OCI-LY7 (cell line): ENCODE data around the gene HGS. TPM values are rescaled to one million over a fixed set of nuclear protein-coding genes. Genes with fewer than 3 reads are reported as not detected.

Source experiments
- BruUV-seq: library from RNA; stranded (reverse); fragments of 400-500 nt; replicated peaks from 2 replicates; lab custom pipeline; 2021; lab: Mats Ljungman, UMichigan
- CTCF ChIA-PET: fragments of 300-600 bp; sonication (Branson Sonifier 250); formaldehyde crosslinking; loops from one replicate; lab custom pipeline; 2022; ENCODE audit warnings: antibody characterized with exemption; ENCODE audit not compliant: unreplicated experiment; lab: Charles Lee
- POLR2A ChIA-PET: fragments of 300-600 bp; sonication (Branson Sonifier 250); formaldehyde crosslinking; loops from one replicate; lab custom pipeline; 2022; ENCODE audit warnings: antibody characterized with exemption; lab: Charles Lee
- DNase-seq: peaks from one replicate; pipeline ENCODE4 v3.0.0-alpha.2; 2015; ENCODE audit warnings: low spot score
- H2AFZ ChIP-seq: fragments of 200-600 bp; sonication (generic), shearing (Covaris generic); 2 replicates; pipeline ENCODE4 v1.6.1; 2014; ENCODE audit warnings: mild to moderate bottlenecking, antibody characterized with exemption, low read length, moderate library complexity
- H3K27ac ChIP-seq: fragments of 200-600 bp; sonication (generic); 2 replicates; pipeline ENCODE4 v1.5.1; 2014; ENCODE audit warnings: mixed run types, low read depth, mild to moderate bottlenecking, moderate library complexity, low read length, inconsistent platforms; ENCODE audit not compliant: poor library complexity, severe bottlenecking
- H3K36me3 ChIP-seq: fragments of 200-600 bp; sonication (generic); 2 replicates; pipeline ENCODE4 v1.6.1; 2014; ENCODE audit warnings: mild to moderate bottlenecking, antibody characterized with exemption, low read length, moderate library complexity, mixed read lengths; ENCODE audit not compliant: insufficient read depth
- H3K4me1 ChIP-seq: fragments of 200-600 bp; sonication (generic); 2 replicates; pipeline ENCODE4 v1.5.1; 2014; ENCODE audit warnings: mild to moderate bottlenecking, low read length; ENCODE audit not compliant: insufficient read depth, poor library complexity, severe bottlenecking
- H3K4me2 ChIP-seq: fragments of 200-600 bp; sonication (generic); 2 replicates; pipeline ENCODE4 v1.6.1; 2014; ENCODE audit warnings: mild to moderate bottlenecking, low read length
- H3K4me3 ChIP-seq: fragments of 200-600 bp; sonication (generic); 2 replicates; pipeline ENCODE4 v1.5.1; 2014; ENCODE audit warnings: mild to moderate bottlenecking, low read depth, low read length; ENCODE audit not compliant: poor library complexity, severe bottlenecking
- H3K79me2 ChIP-seq: fragments of 200-600 bp; sonication (generic); 2 replicates; pipeline ENCODE4 v1.6.1; 2016; ENCODE audit warnings: low read depth, mild to moderate bottlenecking, low read length, moderate library complexity, mixed read lengths; ENCODE audit not compliant: insufficient read depth
- H3K9me2 ChIP-seq: fragments of 200-600 bp; sonication (generic); 2 replicates; pipeline ENCODE4 v1.6.1; 2016; ENCODE audit warnings: mild to moderate bottlenecking, low read length, mixed read lengths; ENCODE audit not compliant: insufficient read depth
- H3K9me3 ChIP-seq: fragments of 200-600 bp; sonication (generic); 2 replicates; pipeline ENCODE4 v1.6.1; 2014; ENCODE audit warnings: mild to moderate bottlenecking, mixed run types, low read length, mixed read lengths
- H4K20me1 ChIP-seq: fragments of 200-600 bp; sonication (generic); 2 replicates; pipeline ENCODE4 v1.6.1; 2014; ENCODE audit warnings: mild to moderate bottlenecking, antibody characterized with exemption, low read length, moderate library complexity, mixed read lengths; ENCODE audit not compliant: insufficient read depth
- CTCF ChIP-seq: fragments of 200-600 bp; sonication (generic); conservative IDR thresholded peaks from 2 replicates; pipeline ENCODE4 v1.5.1; 2014; ENCODE audit warnings: mild to moderate bottlenecking, antibody characterized with exemption, low read length, moderate library complexity, mixed read lengths
- EZH2phosphoT487 ChIP-seq: fragments of 200-600 bp; sonication (generic); IDR thresholded peaks from 2 replicates; pipeline ENCODE4 v1.6.1; 2018; ENCODE audit warnings: low read depth, borderline replicate concordance, mild to moderate bottlenecking, mixed run types, antibody characterized with exemption, low read length, moderate library complexity, mixed read lengths
- intact Hi-C: fragments of 100-400 bp; cut with micrococcal nuclease; formaldehyde crosslinking; loops from one replicate; pipeline ENCODE4 v1.10.0; 2022; ENCODE audit not compliant: unreplicated experiment
- total RNA-seq, 2 experiments: library from RNA; depleted of rRNA in 1 of 2; stranded (reverse); fragments of >200 nt in 1 of 2; shearing (Covaris generic) in 1 of 2; gene quantifications; 2 replicates each; pipeline ENCODE4 v1.2.3, GENCODE V29; 2014 to 2022

The HGS gene
- total RNA-seq, 2 experiments from 2014 or later, result 162 to 175 TPM

GRCh38 chr17:81740395-81740961 is 56.7 kb downstream of the HGS start:
- POLR2A ChIA-PET, result no interaction called here

GRCh38 chr17:81741049-81741593 is 57.3 kb downstream of the HGS start:
- H4K20me1 ChIP-seq, result no peaks in the 10 kb centered on the region
- H3K4me2 ChIP-seq, result no peak overlapping the region
- H3K36me3 ChIP-seq, result no peaks in the 10 kb centered on the region
- no peak overlapping the region for H3K4me3 ChIP-seq
- DNase-seq, result no peak
- POLR2A ChIA-PET, result no interaction called here
- no peak for TF ChIP-seq CTCF
- no peak for TF ChIP-seq EZH2phosphoT487
- H3K9me2 ChIP-seq, result no peaks in the 10 kb centered on the region
- CTCF ChIA-PET, result no interaction called here
- no peaks in the 10 kb centered on the region for H3K79me2 ChIP-seq
- BruUV-seq, result no TSS peak
- H2AFZ ChIP-seq, result no peak overlapping the region
- no peaks in the 10 kb centered on the region for H3K9me3 ChIP-seq
- no peak overlapping the region for H3K27ac ChIP-seq
- intact Hi-C loops, result no loop called here
- no peaks in the 10 kb centered on the region for H3K4me1 ChIP-seq

More at GRCh38 chr17:81740395-81740961, 56.7 kb downstream of the HGS start:
- BruUV-seq, result no TSS peak
- Histone ChIP-seq H3K36me3 (no peaks in the 10 kb centered on the region), H3K4me1 (no peaks in the 10 kb centered on the region), H3K27ac (no peak overlapping the region), H2AFZ (no peak overlapping the region), H4K20me1 (no peaks in the 10 kb centered on the region), H3K4me2 (no peak overlapping the region), H3K9me3 (no peaks in the 10 kb centered on the region), H3K9me2 (no peaks in the 10 kb centered on the region), H3K79me2 (no peaks in the 10 kb centered on the region), H3K4me3 (no peak overlapping the region)
- intact Hi-C loops, result no loop called here
- TF ChIP-seq EZH2phosphoT487 (no peak), CTCF (no peak)
- CTCF ChIA-PET, result no interaction called here
- DNase-seq, result no peak
